ENCODE data around the gene ATG9B. TPM values are rescaled to one million over a fixed set of nuclear protein-coding genes. Genes with fewer than 3 reads are reported as not detected.

Gene ATG9B
- polyA plus RNA-seq, 1 experiment, result 0.15 TPM

GRCh38 chr7:150968056-150968733 is 56.1 kb downstream of the ATG9B start:
- POLR2A ChIA-PET, result no interaction called here
- no peak for DNase-seq (ENCODE audit: low read depth)
- Histone ChIP-seq H3K27me3 (ENCODE audit: control insufficient read depth, insufficient read depth, low read length) (peaks cover 9% of the 10 kb centered on the region), H3K36me3 (ENCODE audit: control insufficient read depth, insufficient read depth, low read length) (no peaks in the 10 kb centered on the region), H3K4me3 (ENCODE audit: low read depth, low read length) (no peak overlapping the region)
- CTCF ChIA-PET, result interaction anchor here (0.6 to 1.5 kb wide), 5 partner anchors 17 to 139 kb away, joined by 3 to 8 read pairs (median 5); no protein-coding TSS in a partner anchor
- TF ChIP-seq CTCF (IDR thresholded peaks at IDR 0.05; ENCODE audit: insufficient read depth, low read depth, low read length), result no peak

GRCh38 chr7:150967349-150967748 is 56.9 kb downstream of the ATG9B start:
- Histone ChIP-seq H3K36me3 (ENCODE audit: control insufficient read depth, insufficient read depth, low read length) (no peaks in the 10 kb centered on the region), H3K4me3 (ENCODE audit: low read depth, low read length) (no peak overlapping the region), H3K27me3 (ENCODE audit: control insufficient read depth, insufficient read depth, low read length) (peaks cover 9% of the 10 kb centered on the region)
- POLR2A ChIA-PET, result no interaction called here
- no peak for TF ChIP-seq CTCF (IDR thresholded peaks at IDR 0.05; ENCODE audit: insufficient read depth, low read depth, low read length)
- CTCF ChIA-PET, result interaction anchor here (0.6 to 1.5 kb wide), 3 partner anchors 18 to 140 kb away, joined by 3 to 8 read pairs (median 5); no protein-coding TSS in a partner anchor
- DNase-seq (ENCODE audit: low read depth), result no peak

- no peak for DNase-seq (ENCODE audit: low read depth)
- H3K36me3 ChIP-seq (ENCODE audit: control insufficient read depth, insufficient read depth, low read length), result no peaks in the 10 kb centered on the region
- TF ChIP-seq CTCF (IDR thresholded peaks at IDR 0.05; ENCODE audit: insufficient read depth, low read depth, low read length), result peak; percentile 25; the same call in 1 of the 2 replicates
- no peak overlapping the region for H3K4me3 ChIP-seq (ENCODE audit: low read depth, low read length)
- ChIA-PET POLR2A (no interaction called here), CTCF (interaction anchor here (0.8 to 5.4 kb wide), 3 partner anchors 19 to 42 kb away, joined by 3 to 50 read pairs (median 3); no protein-coding TSS in a partner anchor)
- peaks cover 7% of the 10 kb centered on the region for H3K27me3 ChIP-seq (ENCODE audit: control insufficient read depth, insufficient read depth, low read length)
Observed at GRCh38 chr7:150966002-150966401, 58.3 kb downstream of the ATG9B start.

- Histone ChIP-seq H3K36me3 (ENCODE audit: control insufficient read depth, insufficient read depth, low read length) (no peaks in the 10 kb centered on the region), H3K4me3 (ENCODE audit: low read depth, low read length) (no peak overlapping the region), H3K27me3 (ENCODE audit: control insufficient read depth, insufficient read depth, low read length) (peaks cover 7% of the 10 kb centered on the region)
- no peak for DNase-seq (ENCODE audit: low read depth)
- TF ChIP-seq CTCF (IDR thresholded peaks at IDR 0.05; ENCODE audit: insufficient read depth, low read depth, low read length), result no peak
- ChIA-PET CTCF (interaction anchor here (0.7 to 5.4 kb wide), 6 partner anchors 15 to 147 kb away, joined by 3 to 50 read pairs (median 4); no protein-coding TSS in a partner anchor), POLR2A (no interaction called here)
Observed at GRCh38 chr7:150965273-150965830, 58.9 kb downstream of the ATG9B start.

Other genes with a start within 250 kb of the ATG9B start
- gene TMEM176B, start 224.1 kb downstream of the ATG9B start, polyA plus RNA-seq (2011; rRNA removed), result not detected in 2 replicates
- not detected in 2 replicates for gene TMEM176A, start 223.7 kb downstream of the ATG9B start, polyA plus RNA-seq (2011; rRNA removed)
- not detected in 2 replicates for gene AOC1, start 172.0 kb downstream of the ATG9B start, polyA plus RNA-seq (2011; rRNA removed)
- gene KCNH2, start 46.2 kb downstream of the ATG9B start, polyA plus RNA-seq (2011; rRNA removed), result 0.02 and 0.06 TPM in 2 replicates
- 0.60 and 1.3 TPM in 2 replicates for gene NOS3, start 33.5 kb downstream of the ATG9B start, polyA plus RNA-seq (2011; rRNA removed)
- 13.0 and 23.6 TPM in 2 replicates for gene ABCB8, start 4.0 kb upstream of the ATG9B start, polyA plus RNA-seq (2011; rRNA removed)
- 0.26 and 0.45 TPM in 2 replicates for gene ASIC3, start 24.0 kb upstream of the ATG9B start, polyA plus RNA-seq (2011; rRNA removed)
- 30.0 and 33.2 TPM in 2 replicates for gene CDK5, start 33.4 kb upstream of the ATG9B start, polyA plus RNA-seq (2011; rRNA removed)
- 59.0 and 86.1 TPM in 2 replicates for gene SLC4A2, start 35.1 kb upstream of the ATG9B start, polyA plus RNA-seq (2011; rRNA removed)
- 49.3 and 89.9 TPM in 2 replicates for gene FASTK, start 56.3 kb upstream of the ATG9B start, polyA plus RNA-seq (2011; rRNA removed)
- gene TMUB1, start 59.0 kb upstream of the ATG9B start, polyA plus RNA-seq (2011; rRNA removed), result 13.6 and 27.8 TPM in 2 replicates
- gene AGAP3, start 62.0 kb upstream of the ATG9B start, polyA plus RNA-seq (2011; rRNA removed), result 43.9 and 52.1 TPM in 2 replicates
- not detected in 2 replicates for gene GBX1, start 143.2 kb upstream of the ATG9B start, polyA plus RNA-seq (2011; rRNA removed)
- not detected in 2 replicates for gene ASB10, start 162.8 kb upstream of the ATG9B start, polyA plus RNA-seq (2011; rRNA removed)
- gene H2BK1, start 186.0 kb upstream of the ATG9B start, polyA plus RNA-seq (2011; rRNA removed), result not detected in 2 replicates
- 44.2 and 62.5 TPM in 2 replicates for gene ABCF2, start 202.7 kb upstream of the ATG9B start, polyA plus RNA-seq (2011; rRNA removed)
- 26.1 and 42.6 TPM in 2 replicates for gene CHPF2, start 208.0 kb upstream of the ATG9B start, polyA plus RNA-seq (2011; rRNA removed)
- gene SMARCD3, start 224.2 kb upstream of the ATG9B start, polyA plus RNA-seq (2011; rRNA removed), result 37.7 and 46.6 TPM in 2 replicates

Measured in BJ (cell line).